A549 (cell line): ENCODE results near the gene MTHFD2. TPM values are rescaled to one million over a fixed set of nuclear protein-coding genes. Genes with fewer than 3 reads are reported as not detected.

Experiments used
- ATAC-seq, 2 experiments: fragments of 200-7000 bp in 1 of 2; fragments of >200 bp in 1 of 2; cut with Nextera tagmentation in 1 of 2; cut with Tn5 transposase in 1 of 2; 3 replicates each; pipeline versions ENCODE4 v1.8.0 to v1.9.1; 2018 to 2020; ENCODE audit warnings: mild to moderate bottlenecking in 1 of 2, moderate library complexity in 1 of 2
- CTCF ChIA-PET: fragments of 300-600 bp; sonication (Branson Sonifier 250); formaldehyde crosslinking; extraction: SDS; loops from one replicate; lab custom pipeline; 2021; ENCODE audit warnings: antibody characterized with exemption, inconsistent platforms; lab: Yijun Ruan, JAX
- POLR2A ChIA-PET: fragments of 350-600 bp; formaldehyde crosslinking; extraction: SDS; loops from one replicate; lab custom pipeline; 2021; ENCODE audit warnings: antibody characterized with exemption, inconsistent platforms; lab: Yijun Ruan, JAX
- DNase-seq, 2 experiments: peaks; one replicate each; pipeline versions ENCODE4 v3.0.0 to v3.0.0-alpha.2; 2011 to 2016; ENCODE audit warnings: low read depth in 1 of 2, low spot score in 1 of 2
- FAIRE-seq: peaks from 2 replicates; lab custom pipeline; 2011; peaks lifted over from hg19 to GRCh38; lab: Jason Lieb, UNC
- H3K27ac ChIP-seq, 2 experiments: fragments of >200 bp; sonication (Bioruptor Twin); formaldehyde crosslinking; 3 replicates each; pipeline ENCODE4 v1.5.1; 2016 to 2017
- H3K4me1 ChIP-seq: fragments of >200 bp; sonication (Bioruptor Twin); formaldehyde crosslinking; 3 replicates; pipeline ENCODE4 v1.6.1; 2016
- H3K4me2 ChIP-seq: fragments of >200 bp; sonication (Bioruptor Twin); formaldehyde crosslinking; 3 replicates; pipeline ENCODE4 v1.6.1; 2016
- H3K4me3 ChIP-seq: fragments of >200 bp; sonication (Bioruptor Twin); formaldehyde crosslinking; 3 replicates; pipeline ENCODE4 v1.5.1; 2016
- H3K9me3 ChIP-seq: fragments of >200 bp; sonication (Bioruptor Twin); formaldehyde crosslinking; 3 replicates; pipeline ENCODE4 v1.6.1; 2016
- CHD2 ChIP-seq: fragments of 150-350 bp; IDR thresholded peaks from 2 replicates; pipeline ENCODE4 v1.6.1; 2014; ENCODE audit warnings: low read length; ENCODE audit not compliant: partially characterized antibody
- EHF ChIP-seq: fragments of 250-450 bp; sonication (Bioruptor Pico); IDR thresholded peaks from 2 replicates; pipeline ENCODE4 v1.5.0; 2020; ENCODE audit warnings: mild to moderate bottlenecking
- FOSB ChIP-seq: fragments of 250-450 bp; sonication (Bioruptor Pico); IDR thresholded peaks from 2 replicates; pipeline ENCODE4 v1.5.0; 2020; ENCODE audit warnings: mild to moderate bottlenecking, moderate library complexity
- HDAC2 ChIP-seq: fragments of 200-600 bp; sonication (generic); IDR thresholded peaks from 2 replicates; pipeline ENCODE4 v1.6.1; 2016
- HEYL ChIP-seq: fragments of 250-450 bp; sonication (Bioruptor Pico); IDR thresholded peaks from 2 replicates; pipeline ENCODE4 v1.8.0; 2021; ENCODE audit warnings: mild to moderate bottlenecking, moderate library complexity
- HMGXB4 ChIP-seq: fragments of 250-450 bp; sonication (Bioruptor Pico); IDR thresholded peaks from 2 replicates; pipeline ENCODE4 v1.5.0; 2021; ENCODE audit warnings: mild to moderate bottlenecking, moderate library complexity, borderline replicate concordance
- HOXB13 ChIP-seq: fragments of 250-450 bp; sonication (Bioruptor Pico); IDR thresholded peaks from 2 replicates; pipeline ENCODE4 v1.5.0; 2020; ENCODE audit warnings: low read depth, mild to moderate bottlenecking, moderate library complexity
- HOXB5 ChIP-seq: fragments of 250-450 bp; sonication (Bioruptor Pico); IDR thresholded peaks from 2 replicates; pipeline ENCODE4 v1.5.0; 2020; ENCODE audit warnings: mild to moderate bottlenecking, moderate library complexity
- JUN ChIP-seq, 2 experiments: fragments of >200 bp; sonication (Bioruptor Twin); formaldehyde crosslinking; IDR thresholded peaks; 2 replicates in 1 of 2; 3 replicates in 1 of 2; pipeline ENCODE4 v1.6.1; 2016 to 2017
- JUNB ChIP-seq: fragments of >200 bp; sonication (Bioruptor Twin); formaldehyde crosslinking; IDR thresholded peaks from 2 replicates; pipeline ENCODE4 v1.6.1; 2016
- KDM1A ChIP-seq: fragments of 200-600 bp; sonication (generic); IDR thresholded peaks from 2 replicates; pipeline ENCODE4 v1.6.1; 2016; ENCODE audit warnings: low read depth, mild to moderate bottlenecking
- MAFK ChIP-seq: fragments of 450-650 bp; IDR thresholded peaks from 2 replicates; pipeline ENCODE4 v1.6.1; 2014; ENCODE audit not compliant: partially characterized antibody
- MAZ ChIP-seq: fragments of 150-350 bp; IDR thresholded peaks from 2 replicates; pipeline ENCODE4 v1.6.1; 2014; ENCODE audit warnings: antibody characterized with exemption, low read depth, low read length, borderline replicate concordance
- NFE2L2 ChIP-seq: fragments of 150-350 bp; conservative IDR thresholded peaks from 2 replicates; pipeline ENCODE4 v1.6.1; 2014; ENCODE audit warnings: low read length
- NPAS2 ChIP-seq: fragments of 250-450 bp; sonication (Bioruptor Pico); IDR thresholded peaks from 2 replicates; pipeline ENCODE4 v1.8.0; 2022; ENCODE audit warnings: mild to moderate bottlenecking, moderate library complexity, borderline replicate concordance
- PHF8 ChIP-seq: fragments of 200-600 bp; sonication (generic); IDR thresholded peaks from 2 replicates; pipeline ENCODE4 v1.6.1; 2016; ENCODE audit warnings: low read depth, mild to moderate bottlenecking, antibody characterized with exemption, moderate library complexity, borderline replicate concordance
- RAD21 ChIP-seq, 2 experiments: fragments of >200 bp in 1 of 2; sonication (Bioruptor Twin) in 1 of 2; formaldehyde crosslinking in 1 of 2; IDR thresholded peaks in 1 of 2; conservative IDR thresholded peaks in 1 of 2; 2 replicates in 1 of 2; 3 replicates in 1 of 2; pipeline ENCODE4 v1.6.1; 2012 to 2018; ENCODE audit warnings: inconsistent platforms in 1 of 2
- RARB ChIP-seq: fragments of 250-450 bp; sonication (Bioruptor Pico); IDR thresholded peaks from 2 replicates; pipeline ENCODE4 v1.8.0; 2021; ENCODE audit warnings: mild to moderate bottlenecking, moderate library complexity
- RCOR1 ChIP-seq: fragments of 150-350 bp; IDR thresholded peaks from 2 replicates; pipeline ENCODE4 v1.6.1; 2014; ENCODE audit warnings: antibody characterized with exemption, low read length, low read depth
- RFX5 ChIP-seq: fragments of 450-650 bp; IDR thresholded peaks from 2 replicates; pipeline ENCODE4 v1.7.1; 2014; ENCODE audit warnings: antibody characterized with exemption, mild to moderate bottlenecking, moderate library complexity
- RNF2 ChIP-seq: fragments of 200-600 bp; sonication (generic); IDR thresholded peaks from 2 replicates; pipeline ENCODE4 v1.6.1; 2016; ENCODE audit warnings: low read depth, mild to moderate bottlenecking, antibody characterized with exemption, moderate library complexity, borderline replicate concordance
- SMC3 ChIP-seq: fragments of >200 bp; sonication (Bioruptor Twin); formaldehyde crosslinking; IDR thresholded peaks from 3 replicates; pipeline ENCODE4 v1.6.1; 2018; ENCODE audit warnings: inconsistent platforms
- SREBF2 ChIP-seq: fragments of 450-650 bp; IDR thresholded peaks from 2 replicates; pipeline ENCODE4 v1.6.1; 2014; ENCODE audit warnings: mild to moderate bottlenecking, moderate library complexity
- TFCP2L1 ChIP-seq: fragments of 250-450 bp; sonication (Bioruptor Pico); IDR thresholded peaks from 2 replicates; pipeline ENCODE4 v1.5.0; 2021; ENCODE audit warnings: mild to moderate bottlenecking
- TP53 ChIP-seq: fragments of 250-450 bp; sonication (Bioruptor Pico); IDR thresholded peaks from 2 replicates; pipeline ENCODE4 v1.5.0; 2021; ENCODE audit warnings: mild to moderate bottlenecking, moderate library complexity
- ZFP36 ChIP-seq: fragments of 450-650 bp; IDR thresholded peaks from 2 replicates; pipeline ENCODE4 v1.6.1; 2014; ENCODE audit warnings: borderline replicate concordance; ENCODE audit not compliant: partially characterized antibody
- ZNF302 ChIP-seq: fragments of 250-450 bp; sonication (Bioruptor Pico); IDR thresholded peaks from 2 replicates; pipeline ENCODE4 v1.9.0; 2021; ENCODE audit warnings: inconsistent platforms, mild to moderate bottlenecking, moderate library complexity
- ZSCAN20 ChIP-seq: fragments of 250-450 bp; sonication (Bioruptor Pico); IDR thresholded peaks from 2 replicates; pipeline ENCODE4 v1.8.0; 2022; ENCODE audit warnings: mild to moderate bottlenecking, moderate library complexity
- WGBS: methylation state at CpG from one replicate; pipeline ENCODE4 v1.1.6; 2017; ENCODE audit errors: missing lambda C conversion rate; 5-methylcytosine and 5-hydroxymethylcytosine counted together
- polyA plus RNA-seq, 4 experiments: library from polyadenylated mRNA; depleted of rRNA in 3 of 4; stranded (reverse); fragments of >200 nt; fragmentation: RNase III in 1 of 4; extraction: RNeasy Plus Mini Kit Qiagen cat#74134 plus additional on column Dnase treatment in 1 of 4; gene quantifications; 2 replicates in 3 of 4; 3 replicates in 1 of 4; pipeline ENCODE4 v1.2.3, GENCODE V29; 2011 to 2017
- TF ChIP-seq, protein P1 (sequence below): fragments of >200 bp; sonication (Bioruptor Twin); formaldehyde crosslinking; IDR thresholded peaks from 2 replicates; pipeline ENCODE4 v1.6.1; 2016
- TF ChIP-seq, protein P2 (sequence below): fragments of >200 bp; sonication (Bioruptor Twin); formaldehyde crosslinking; IDR thresholded peaks from 3 replicates; pipeline ENCODE4 v1.5.1; 2016
- TF ChIP-seq, protein P3 (sequence below): fragments of 150-350 bp; IDR thresholded peaks from 2 replicates; pipeline ENCODE4 v1.6.1; 2014; ENCODE audit warnings: low read depth, mild to moderate bottlenecking, low read length
- TF ChIP-seq, protein P4 (sequence below): IDR thresholded peaks from 2 replicates; pipeline ENCODE4 v1.6.1; 2012

Gene MTHFD2
- polyA plus RNA-seq, 2 of the 4 experiments (the other 2 are of a cell fraction) = 149 to 608 TPM

DNA sequence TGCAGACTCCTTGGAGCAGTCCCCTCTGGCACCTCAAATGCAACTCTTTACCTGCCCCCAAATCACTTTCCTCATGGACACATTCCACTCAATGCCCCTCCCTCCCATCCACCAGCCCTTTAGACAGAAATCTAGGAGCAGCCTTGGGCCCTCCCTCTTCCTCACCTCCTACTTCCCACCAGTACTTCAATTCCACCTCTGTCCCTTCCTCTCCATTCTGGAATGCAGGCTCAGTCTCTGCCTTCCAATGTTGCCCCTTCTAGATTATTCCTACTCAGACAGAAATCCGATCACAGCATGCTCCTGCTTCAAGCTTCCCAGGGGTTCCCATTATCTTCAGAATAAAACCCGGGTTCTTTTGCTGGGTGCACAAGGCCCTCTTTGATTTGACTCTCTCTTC lies 62.1 kb downstream of the MTHFD2 start:
- 71% methylated on average over 2 of the region's 2 CpGs for WGBS
- TF ChIP-seq KDM1A (no peak), RFX5 (no peak), SREBF2 (no peak), PHF8 (no peak), HDAC2 (no peak), HOXB5 (CRISPR knock-in tag) (no peak), JUNB (no peak), RCOR1 (no peak), RARB (CRISPR knock-in tag) (no peak), HEYL (CRISPR knock-in tag) (no peak), TP53 (CRISPR knock-in tag) (no peak), RAD21 (conservative IDR thresholded peaks at IDR 0.05 in 1 of 2, IDR thresholded peaks at IDR 0.05 in 1 of 2) (no peak), MAZ (no peak), SMC3 (no peak)
- TF ChIP-seq, protein P1, sequence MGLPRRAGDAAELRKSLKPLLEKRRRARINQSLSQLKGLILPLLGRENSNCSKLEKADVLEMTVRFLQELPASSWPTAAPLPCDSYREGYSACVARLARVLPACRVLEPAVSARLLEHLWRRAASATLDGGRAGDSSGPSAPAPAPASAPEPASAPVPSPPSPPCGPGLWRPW = no peak
- POLR2A ChIA-PET = no interaction called here
- CTCF ChIA-PET = interaction anchor here (0.6 to 5.6 kb wide), 9 partner anchors 11 to 131 kb away, joined by 3 to 69 read pairs (median 4); no protein-coding TSS in a partner anchor
- H3K4me1 ChIP-seq = no peaks in the 10 kb centered on the region
- no peak for DNase-seq
- ATAC-seq = no peak
- H3K4me3 ChIP-seq = no peak overlapping the region
- no peak for FAIRE-seq
- H3K4me2 ChIP-seq = no peak overlapping the region
- H3K27ac ChIP-seq = no peak overlapping the region
- H3K9me3 ChIP-seq = no peaks in the 10 kb centered on the region

DNA sequence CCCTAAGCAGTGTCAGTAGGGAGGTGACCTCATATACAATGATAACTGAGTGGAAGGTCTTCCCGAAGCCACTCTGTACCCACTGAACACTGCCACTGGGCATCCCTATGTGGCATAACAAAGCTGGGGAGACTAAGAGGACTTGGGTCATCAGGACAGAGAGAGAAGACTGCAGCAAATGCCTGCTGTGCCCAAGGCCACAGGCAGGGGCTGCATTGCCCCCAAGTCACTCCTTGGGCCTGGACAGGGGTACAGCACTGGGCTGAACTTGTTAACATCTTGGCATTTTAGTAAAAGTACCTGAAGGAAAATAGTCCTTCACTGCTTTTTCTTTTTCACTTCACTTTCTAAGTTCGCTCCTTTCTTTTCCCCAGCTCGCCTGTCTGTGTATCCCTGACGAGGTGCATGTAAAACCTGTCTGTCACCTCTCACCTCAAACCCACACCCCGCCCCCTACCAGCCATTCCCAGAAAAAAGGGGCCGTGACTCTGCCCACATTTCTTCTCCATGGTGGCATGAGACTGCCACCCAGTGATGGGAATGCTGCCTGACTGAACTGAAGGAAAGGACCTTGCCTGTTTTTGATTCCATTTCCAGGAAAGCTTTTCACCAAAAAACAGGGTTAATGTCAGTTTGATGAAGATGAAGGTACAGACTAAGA lies 62.9 kb downstream of the MTHFD2 start:
- Histone ChIP-seq H3K4me3 (no peak overlapping the region), H3K4me1 (no peaks in the 10 kb centered on the region), H3K27ac (no peak overlapping the region), H3K4me2 (no peak overlapping the region), H3K9me3 (no peaks in the 10 kb centered on the region)
- 39% methylated on average over 6 of the region's 6 CpGs for WGBS
- DNase-seq (peak; percentile 50 to 52), FAIRE-seq (no peak), ATAC-seq (peak; percentile 79 to 88)
- CTCF ChIA-PET = interaction anchor here (0.5 to 5.6 kb wide), 17 partner anchors 10 to 501 kb away, joined by 3 to 69 read pairs (median 4); no protein-coding TSS in a partner anchor
- POLR2A ChIA-PET = no interaction called here
- TF ChIP-seq CHD2 (no peak), SMC3 (peak; percentile 30; the same call in 2 of the 3 replicates), JUNB (no peak), RARB (CRISPR knock-in tag) (no peak), FOSB (CRISPR knock-in tag) (no peak), JUN (IDR thresholded peaks at IDR 0.05) (no peak), TFCP2L1 (CRISPR knock-in tag) (no peak), ZFP36 (no peak), NPAS2 (CRISPR knock-in tag) (no peak), NFE2L2 (no peak), EHF (no peak), HMGXB4 (CRISPR knock-in tag) (no peak), ZNF302 (CRISPR knock-in tag) (no peak), MAFK (no peak), ZSCAN20 (CRISPR knock-in tag) (no peak), MAZ (no peak), KDM1A (no peak), RAD21 (conservative IDR thresholded peaks at IDR 0.05 in 1 of 2, IDR thresholded peaks at IDR 0.05 in 1 of 2) (peak; percentile 64 to 80), RNF2 (no peak), HOXB13 (CRISPR knock-in tag) (no peak)
- TF ChIP-seq, protein P2, sequence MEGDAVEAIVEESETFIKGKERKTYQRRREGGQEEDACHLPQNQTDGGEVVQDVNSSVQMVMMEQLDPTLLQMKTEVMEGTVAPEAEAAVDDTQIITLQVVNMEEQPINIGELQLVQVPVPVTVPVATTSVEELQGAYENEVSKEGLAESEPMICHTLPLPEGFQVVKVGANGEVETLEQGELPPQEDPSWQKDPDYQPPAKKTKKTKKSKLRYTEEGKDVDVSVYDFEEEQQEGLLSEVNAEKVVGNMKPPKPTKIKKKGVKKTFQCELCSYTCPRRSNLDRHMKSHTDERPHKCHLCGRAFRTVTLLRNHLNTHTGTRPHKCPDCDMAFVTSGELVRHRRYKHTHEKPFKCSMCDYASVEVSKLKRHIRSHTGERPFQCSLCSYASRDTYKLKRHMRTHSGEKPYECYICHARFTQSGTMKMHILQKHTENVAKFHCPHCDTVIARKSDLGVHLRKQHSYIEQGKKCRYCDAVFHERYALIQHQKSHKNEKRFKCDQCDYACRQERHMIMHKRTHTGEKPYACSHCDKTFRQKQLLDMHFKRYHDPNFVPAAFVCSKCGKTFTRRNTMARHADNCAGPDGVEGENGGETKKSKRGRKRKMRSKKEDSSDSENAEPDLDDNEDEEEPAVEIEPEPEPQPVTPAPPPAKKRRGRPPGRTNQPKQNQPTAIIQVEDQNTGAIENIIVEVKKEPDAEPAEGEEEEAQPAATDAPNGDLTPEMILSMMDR = peak; percentile 64
- TF ChIP-seq, protein P3, sequence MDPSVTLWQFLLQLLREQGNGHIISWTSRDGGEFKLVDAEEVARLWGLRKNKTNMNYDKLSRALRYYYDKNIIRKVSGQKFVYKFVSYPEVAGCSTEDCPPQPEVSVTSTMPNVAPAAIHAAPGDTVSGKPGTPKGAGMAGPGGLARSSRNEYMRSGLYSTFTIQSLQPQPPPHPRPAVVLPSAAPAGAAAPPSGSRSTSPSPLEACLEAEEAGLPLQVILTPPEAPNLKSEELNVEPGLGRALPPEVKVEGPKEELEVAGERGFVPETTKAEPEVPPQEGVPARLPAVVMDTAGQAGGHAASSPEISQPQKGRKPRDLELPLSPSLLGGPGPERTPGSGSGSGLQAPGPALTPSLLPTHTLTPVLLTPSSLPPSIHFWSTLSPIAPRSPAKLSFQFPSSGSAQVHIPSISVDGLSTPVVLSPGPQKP = no peak
- TF ChIP-seq, protein P4, sequence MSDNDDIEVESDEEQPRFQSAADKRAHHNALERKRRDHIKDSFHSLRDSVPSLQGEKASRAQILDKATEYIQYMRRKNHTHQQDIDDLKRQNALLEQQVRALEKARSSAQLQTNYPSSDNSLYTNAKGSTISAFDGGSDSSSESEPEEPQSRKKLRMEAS = no peak
